Osteocyte (in vitro differentiated cells): Measurements from ENCODE around the gene STMN1. TPM values are rescaled to one million over a fixed set of nuclear protein-coding genes. Genes with fewer than 3 reads are reported as not detected.

Experiments used
- DNase-seq: peaks from one replicate; pipeline ENCODE4 v3.0.0; 2021; ENCODE audit warnings: mixed read lengths; ENCODE audit not compliant: unreplicated experiment; ENCODE audit errors: extremely low spot score
- H3K27ac Mint-ChIP-seq: one replicate; pipeline ENCODE4 v1.8.0; 2021; ENCODE audit warnings: mild to moderate bottlenecking, mixed read lengths; ENCODE audit not compliant: unreplicated experiment
- H3K27me3 Mint-ChIP-seq: one replicate; pipeline ENCODE4 v1.8.0; 2021; ENCODE audit warnings: mixed read lengths; ENCODE audit not compliant: unreplicated experiment
- H3K36me3 Mint-ChIP-seq: one replicate; pipeline ENCODE4 v1.8.0; 2021; ENCODE audit warnings: mixed read lengths; ENCODE audit not compliant: unreplicated experiment
- H3K4me1 Mint-ChIP-seq: one replicate; pipeline ENCODE4 v1.8.0; 2021; ENCODE audit warnings: mixed read lengths; ENCODE audit not compliant: unreplicated experiment
- H3K4me3 Mint-ChIP-seq: one replicate; pipeline ENCODE4 v1.8.0; 2021; ENCODE audit warnings: mild to moderate bottlenecking, moderate library complexity, mixed read lengths; ENCODE audit not compliant: unreplicated experiment
- H3K9me3 Mint-ChIP-seq: one replicate; pipeline ENCODE4 v1.8.0; 2021; ENCODE audit warnings: mixed read lengths; ENCODE audit not compliant: unreplicated experiment
- total RNA-seq: library from RNA; stranded (reverse); gene quantifications from 2 replicates; pipeline ENCODE4 v1.2.1, GENCODE V29; 2021
- TF ChIP-seq, protein P1 (sequence below): fragments of 200-600 bp; sonication (generic); IDR thresholded peaks from 2 replicates; pipeline ENCODE4 v1.5.0; 2021; ENCODE audit warnings: antibody characterized with exemption, mild to moderate bottlenecking, moderate library complexity

The STMN1 gene
- total RNA-seq, 1 donor from 2014 or later: 255 TPM

DNA sequence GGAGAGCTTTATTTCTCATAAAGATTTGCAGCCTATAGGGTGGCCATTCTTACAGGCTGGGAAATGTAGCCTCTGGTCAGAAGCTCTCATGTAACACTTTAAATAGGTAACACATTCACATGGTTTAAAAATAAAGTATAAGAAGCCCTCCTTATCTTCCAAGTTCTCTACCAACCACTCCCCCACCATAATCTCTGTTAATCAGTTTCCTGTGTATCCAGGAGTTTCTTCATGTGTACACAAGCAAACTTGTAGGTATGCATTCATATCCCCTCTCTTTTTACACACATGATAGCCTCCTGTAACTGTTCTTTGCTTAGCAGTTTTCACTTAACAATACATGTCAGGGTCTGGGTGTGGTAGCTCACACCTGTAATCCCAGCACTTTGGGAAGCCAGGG lies 4.9 kb upstream of the STMN1 start:
- TF ChIP-seq, protein P1, sequence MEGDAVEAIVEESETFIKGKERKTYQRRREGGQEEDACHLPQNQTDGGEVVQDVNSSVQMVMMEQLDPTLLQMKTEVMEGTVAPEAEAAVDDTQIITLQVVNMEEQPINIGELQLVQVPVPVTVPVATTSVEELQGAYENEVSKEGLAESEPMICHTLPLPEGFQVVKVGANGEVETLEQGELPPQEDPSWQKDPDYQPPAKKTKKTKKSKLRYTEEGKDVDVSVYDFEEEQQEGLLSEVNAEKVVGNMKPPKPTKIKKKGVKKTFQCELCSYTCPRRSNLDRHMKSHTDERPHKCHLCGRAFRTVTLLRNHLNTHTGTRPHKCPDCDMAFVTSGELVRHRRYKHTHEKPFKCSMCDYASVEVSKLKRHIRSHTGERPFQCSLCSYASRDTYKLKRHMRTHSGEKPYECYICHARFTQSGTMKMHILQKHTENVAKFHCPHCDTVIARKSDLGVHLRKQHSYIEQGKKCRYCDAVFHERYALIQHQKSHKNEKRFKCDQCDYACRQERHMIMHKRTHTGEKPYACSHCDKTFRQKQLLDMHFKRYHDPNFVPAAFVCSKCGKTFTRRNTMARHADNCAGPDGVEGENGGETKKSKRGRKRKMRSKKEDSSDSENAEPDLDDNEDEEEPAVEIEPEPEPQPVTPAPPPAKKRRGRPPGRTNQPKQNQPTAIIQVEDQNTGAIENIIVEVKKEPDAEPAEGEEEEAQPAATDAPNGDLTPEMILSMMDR: no peak
- Mint-ChIP-seq H3K27ac (no peak overlapping the region), H3K4me1 (peaks cover 11% of the 10 kb centered on the region), H3K4me3 (no peak overlapping the region), H3K27me3 (no peaks in the 10 kb centered on the region), H3K36me3 (no peaks in the 10 kb centered on the region), H3K9me3 (no peaks in the 10 kb centered on the region)
- DNase-seq: no peak

DNA sequence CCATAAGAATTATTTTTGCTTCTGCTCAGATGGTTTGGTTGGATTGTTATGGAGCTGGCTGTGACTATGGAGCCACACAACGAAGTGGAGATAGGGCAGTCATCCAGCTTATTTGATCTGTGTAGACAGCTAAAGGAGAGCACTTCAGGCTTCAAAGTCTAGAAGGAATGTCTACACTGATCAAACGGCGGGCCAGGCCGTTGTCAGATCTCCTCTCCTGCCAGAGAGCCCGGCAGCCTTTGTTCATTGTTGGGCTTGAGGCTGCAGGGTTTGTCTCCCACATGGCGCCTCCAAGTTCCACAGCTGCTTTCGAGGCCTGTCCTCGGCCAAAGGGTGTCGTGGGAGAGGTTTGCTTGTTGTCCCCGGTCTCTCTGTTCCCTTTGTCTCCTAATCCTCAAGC lies 2.8 kb upstream of the STMN1 start:
- no peaks in the 10 kb centered on the region for H3K27me3 Mint-ChIP-seq
- no peaks in the 10 kb centered on the region for H3K36me3 Mint-ChIP-seq
- no peak for DNase-seq
- peaks cover 20% of the 10 kb centered on the region for H3K4me1 Mint-ChIP-seq
- no peaks in the 10 kb centered on the region for H3K9me3 Mint-ChIP-seq
- no peak overlapping the region for H3K4me3 Mint-ChIP-seq
- TF ChIP-seq, protein P1: no peak
- H3K27ac Mint-ChIP-seq: no peak overlapping the region

DNA sequence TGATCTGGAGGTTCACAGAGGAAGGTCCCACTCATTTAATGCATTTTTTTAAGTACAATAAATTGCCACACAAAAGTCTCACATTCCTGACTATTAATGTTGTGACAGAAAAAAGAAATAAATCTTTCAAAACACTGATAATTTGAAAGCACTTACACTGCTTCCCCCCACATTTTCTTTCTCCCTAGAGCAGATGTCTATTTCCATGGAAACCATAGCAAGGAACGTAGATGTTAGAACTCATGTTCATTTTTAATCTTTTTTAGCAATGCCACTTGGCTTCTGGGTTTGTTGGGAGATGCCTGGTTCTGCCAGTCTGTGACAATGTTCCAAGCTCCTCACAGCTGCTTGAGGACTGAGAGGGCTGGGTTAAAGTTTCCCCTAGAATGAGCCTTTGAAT lies 1.9 kb upstream of the STMN1 start:
- TF ChIP-seq, protein P1: no peak
- Mint-ChIP-seq H3K27ac (no peak overlapping the region), H3K9me3 (no peaks in the 10 kb centered on the region), H3K4me1 (peaks cover 27% of the 10 kb centered on the region), H3K36me3 (no peaks in the 10 kb centered on the region), H3K27me3 (no peaks in the 10 kb centered on the region), H3K4me3 (no peak overlapping the region)
- DNase-seq: no peak

DNA sequence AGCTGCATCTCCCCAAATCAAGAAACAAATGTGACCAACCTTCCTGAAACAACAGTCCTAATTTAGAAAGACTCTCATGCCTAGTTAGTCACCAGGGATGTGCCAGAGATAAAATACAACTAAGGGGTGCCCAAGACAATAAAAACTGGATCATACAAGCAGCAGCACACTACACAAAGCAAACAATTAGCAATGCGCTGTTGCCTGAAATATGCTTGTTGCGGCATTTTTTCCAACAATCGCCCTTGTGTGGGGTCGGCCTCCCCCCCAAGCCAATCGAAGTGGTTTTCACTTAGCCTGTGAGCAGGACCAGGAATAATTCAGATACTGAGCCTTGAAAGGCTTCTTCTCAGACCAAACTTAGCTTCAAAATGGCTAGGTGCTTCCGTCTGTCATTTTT lies 1.4 kb upstream of the STMN1 start:
- peaks cover 30% of the 10 kb centered on the region for H3K4me1 Mint-ChIP-seq
- H3K9me3 Mint-ChIP-seq: no peaks in the 10 kb centered on the region
- peak overlapping the region; percentile 31 for H3K27ac Mint-ChIP-seq
- H3K4me3 Mint-ChIP-seq: peak overlapping the region; percentile 85
- no peaks in the 10 kb centered on the region for H3K36me3 Mint-ChIP-seq
- no peaks in the 10 kb centered on the region for H3K27me3 Mint-ChIP-seq
- TF ChIP-seq, protein P1: no peak
- DNase-seq: no peak

DNA sequence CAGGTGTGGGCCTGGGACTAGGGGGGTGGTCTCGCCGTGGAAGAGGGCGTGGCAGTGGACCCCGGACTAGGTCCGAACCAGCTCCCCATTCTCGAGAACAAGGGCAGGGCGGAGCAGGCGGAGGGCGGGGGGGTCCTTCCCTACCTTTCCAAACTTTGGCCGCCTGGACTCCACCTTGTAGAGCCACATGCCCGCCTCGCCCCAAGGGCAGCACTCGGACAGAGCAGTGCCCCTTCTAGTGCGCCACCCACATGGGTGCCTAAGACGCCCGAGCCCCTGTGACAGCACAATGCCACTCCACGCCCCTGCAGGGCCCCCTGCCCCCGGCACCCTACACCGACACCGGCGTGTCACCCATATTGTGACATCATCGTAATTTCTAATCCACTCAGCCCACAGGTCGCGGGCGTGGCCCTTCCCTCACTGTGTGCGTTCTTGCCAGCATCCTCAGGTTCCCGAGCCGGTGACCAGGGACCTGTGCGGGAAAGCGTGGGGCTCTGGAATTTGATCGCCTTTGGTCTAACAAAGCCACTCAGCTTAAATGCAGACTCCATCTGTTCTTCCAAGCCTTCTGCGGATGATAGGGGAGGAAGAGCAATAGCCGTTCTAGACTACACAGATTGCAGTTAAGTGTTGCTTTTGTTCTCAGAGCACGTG lies 553 bp upstream of the STMN1 start:
- Mint-ChIP-seq H3K4me1 (peaks cover 23% of the 10 kb centered on the region), H3K36me3 (no peaks in the 10 kb centered on the region), H3K9me3 (no peaks in the 10 kb centered on the region), H3K27ac (no peak overlapping the region), H3K27me3 (no peaks in the 10 kb centered on the region), H3K4me3 (peak overlapping the region; percentile 85)
- TF ChIP-seq, protein P1: no peak
- no peak for DNase-seq
